Testis (tissue), 2 donors: Measurements from ENCODE around the gene ERC2.

Experiments
- CTCF ChIP-seq, 3 experiments: fragments of 450-650 bp in 2 of 3; fragments of 200-600 bp in 1 of 3; sonication (generic) in 1 of 3; IDR thresholded peaks; one replicate each; pipeline ENCODE4 v1.5.1; 2016 to 2019; ENCODE audit warnings: antibody characterized with exemption in 3 of 3, mild to moderate bottlenecking in 2 of 3, moderate library complexity in 1 of 3
- POLR2A ChIP-seq: fragments of 450-650 bp; IDR thresholded peaks from one replicate; pipeline ENCODE4 v1.6.1; 2017; ENCODE audit warnings: antibody characterized with exemption, mild to moderate bottlenecking, moderate library complexity

GRCh38 chr3:55899887-55900286 lies 568.4 kb downstream of the ERC2 start:
- TF ChIP-seq POLR2A (no peak), CTCF (IDR thresholded peaks at IDR 0.05) (no peak)
